ENCODE data around the gene MCMBP.
"Not testable (repeated sequence)": the region's sequence is repeated elsewhere in the genome, so short reads cannot be mapped to it uniquely, and the experiment has no call there.

Gene MCMBP

DNA sequence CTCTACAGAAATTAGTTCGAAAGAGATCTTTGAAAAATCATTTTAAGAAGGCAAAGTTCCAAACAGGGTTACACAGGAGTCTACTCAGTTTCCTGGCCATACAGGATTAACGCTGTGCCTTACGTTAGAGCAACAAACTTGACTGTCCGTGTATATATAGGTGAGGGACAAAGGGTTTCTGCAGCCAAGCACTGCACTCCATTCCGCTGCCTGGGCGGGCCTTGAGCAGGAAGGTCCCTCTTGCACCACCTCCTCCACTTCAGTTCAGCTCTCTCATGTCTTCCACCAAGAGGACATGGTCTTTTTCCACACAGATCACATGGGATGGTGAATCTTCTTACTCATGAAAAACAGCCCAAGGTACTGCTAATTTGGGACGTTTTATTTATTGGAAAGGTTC lies 43.2 kb downstream of the MCMBP start:
- DNase-seq (ENCODE audit: low read depth in 2 of 2) = no peak

- DNase-seq (ENCODE audit: low read depth in 2 of 2) = no peak
Measured at GRCh38 chr10:119827430-119827829, 45.2 kb downstream of the MCMBP start.

GRCh38 chr10:119826771-119827170 lies 45.9 kb downstream of the MCMBP start:
- DNase-seq (ENCODE audit: low read depth in 2 of 2) = no peak

DNA sequence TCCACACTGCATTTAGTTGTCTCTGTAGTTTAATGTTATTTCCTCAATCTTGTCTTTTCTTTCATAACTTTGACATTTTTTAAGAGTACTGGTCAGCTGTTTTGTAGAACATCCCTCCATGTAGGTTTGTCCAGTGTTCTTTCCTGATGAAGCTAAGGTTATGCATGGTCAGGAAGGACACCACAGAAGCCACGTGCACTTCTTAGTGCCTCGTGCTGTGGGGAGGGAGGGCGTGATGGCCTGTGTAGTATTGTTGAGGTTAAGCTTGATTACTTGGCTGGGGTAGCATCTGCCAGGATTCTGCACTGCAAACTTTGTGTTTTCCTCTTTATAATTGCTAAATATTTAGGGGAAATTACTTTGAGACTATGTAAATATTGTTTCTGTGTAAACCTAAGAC lies 48.3 kb downstream of the MCMBP start:
- DNase-seq (ENCODE audit: low read depth in 2 of 2) = no peak

- no peak for DNase-seq (ENCODE audit: low read depth in 2 of 2)
Measured at GRCh38 chr10:119821182-119821581, 51.5 kb downstream of the MCMBP start.

DNA sequence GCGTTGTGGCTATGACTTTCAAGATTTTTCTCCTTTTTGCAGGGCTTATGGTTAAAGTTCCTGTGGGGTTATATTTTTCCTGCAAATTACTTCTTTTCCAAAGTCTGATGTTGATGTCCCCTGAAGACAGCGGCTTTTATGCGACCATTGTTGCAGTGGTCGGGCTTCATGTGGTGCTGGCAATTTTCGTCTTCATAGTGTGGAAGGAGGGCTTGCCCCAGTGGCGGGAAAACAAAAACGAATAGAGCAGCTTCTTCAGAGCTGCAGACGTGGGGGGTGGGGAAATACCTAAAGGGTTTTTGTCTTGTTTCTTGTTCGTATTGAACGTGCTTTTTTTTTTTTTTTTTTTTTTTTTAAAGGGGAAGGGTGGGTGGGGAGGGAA lies 53.8 kb downstream of the MCMBP start:
- no peak for DNase-seq (ENCODE audit: low read depth in 2 of 2)

- DNase-seq (ENCODE audit: low read depth in 2 of 2) = no peak
Measured at GRCh38 chr10:119817991-119818888, 54.4 kb downstream of the MCMBP start.

DNA sequence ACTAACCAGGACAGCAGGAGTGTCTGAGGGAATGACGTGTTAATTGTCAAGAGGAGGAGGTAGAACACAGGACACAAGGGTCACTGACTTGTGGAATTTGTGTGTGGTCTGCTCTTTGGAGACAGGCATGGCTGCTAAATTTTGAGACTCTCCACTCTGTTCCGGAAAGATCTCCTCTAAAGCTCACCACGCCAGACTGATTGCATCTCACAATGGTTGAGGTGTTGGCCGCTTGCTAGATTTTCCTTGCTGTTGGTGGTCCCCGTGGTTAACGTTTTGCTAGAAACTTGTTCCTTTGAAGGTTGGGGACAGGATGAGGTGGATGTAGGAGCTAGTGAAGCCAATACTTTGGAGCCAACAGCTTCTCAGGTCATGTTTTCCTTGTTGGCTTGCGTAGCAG lies 57.0 kb downstream of the MCMBP start:
- no peak for DNase-seq (ENCODE audit: low read depth in 2 of 2)

- no peak for DNase-seq (ENCODE audit: low read depth in 2 of 2)
Measured at GRCh38 chr10:119812684-119813083, 60.0 kb downstream of the MCMBP start.

DNA sequence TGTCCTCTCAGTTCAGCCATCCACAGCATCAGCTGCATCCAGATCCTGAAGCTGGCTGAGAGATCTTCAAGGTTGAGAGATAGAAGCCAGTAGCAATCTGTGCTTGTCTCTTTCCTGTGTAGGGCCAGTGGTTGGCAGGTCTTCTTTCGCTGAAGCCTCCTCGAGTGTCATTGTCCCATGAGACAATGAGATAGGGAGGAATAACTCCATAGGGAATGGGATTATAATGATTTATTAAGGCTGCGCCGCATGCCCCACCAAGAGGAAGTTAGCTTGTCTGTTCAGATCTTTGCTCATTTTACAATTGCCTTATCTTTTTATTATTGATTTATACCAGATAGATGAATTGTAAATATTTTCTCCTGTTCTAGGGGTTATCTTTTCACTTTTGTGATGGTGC lies 61.5 kb downstream of the MCMBP start:
- DNase-seq (ENCODE audit: low read depth in 2 of 2) = no peak

DNA sequence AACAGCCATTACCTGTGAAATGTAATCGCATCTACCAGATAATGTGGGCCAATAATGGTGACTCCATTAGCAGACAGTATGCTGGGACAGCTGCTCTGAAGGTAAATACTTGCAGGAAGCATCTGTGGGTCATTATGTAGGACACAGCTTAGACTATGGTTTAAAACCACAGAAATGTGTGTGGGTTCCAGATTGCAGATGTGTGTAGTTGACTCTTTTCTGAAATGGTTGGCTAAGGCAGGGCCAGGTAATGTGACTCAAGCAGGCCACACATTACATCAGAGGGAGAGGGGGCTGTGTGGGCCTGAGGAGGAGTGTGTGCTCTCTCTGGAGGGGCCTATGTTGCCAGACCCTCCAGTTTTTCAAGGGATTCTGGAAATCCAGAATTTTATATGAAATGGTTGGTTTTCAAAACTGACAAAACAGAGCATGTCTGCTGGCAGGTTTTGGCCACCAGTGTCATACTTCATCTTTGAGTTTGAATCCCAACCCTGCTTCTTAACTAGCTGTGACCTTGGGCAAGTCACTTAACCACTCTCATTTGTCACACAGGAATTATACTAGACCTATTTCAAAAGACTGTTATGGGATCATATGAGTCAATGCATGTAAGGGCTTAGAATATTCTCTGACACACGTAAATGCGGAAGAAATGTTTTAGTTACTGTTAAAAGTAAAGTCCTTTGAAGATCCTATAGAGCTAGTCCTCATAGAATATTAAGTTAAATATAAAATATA lies 64.5 kb downstream of the MCMBP start:
- no peak for DNase-seq (ENCODE audit: low read depth in 2 of 2)

DNA sequence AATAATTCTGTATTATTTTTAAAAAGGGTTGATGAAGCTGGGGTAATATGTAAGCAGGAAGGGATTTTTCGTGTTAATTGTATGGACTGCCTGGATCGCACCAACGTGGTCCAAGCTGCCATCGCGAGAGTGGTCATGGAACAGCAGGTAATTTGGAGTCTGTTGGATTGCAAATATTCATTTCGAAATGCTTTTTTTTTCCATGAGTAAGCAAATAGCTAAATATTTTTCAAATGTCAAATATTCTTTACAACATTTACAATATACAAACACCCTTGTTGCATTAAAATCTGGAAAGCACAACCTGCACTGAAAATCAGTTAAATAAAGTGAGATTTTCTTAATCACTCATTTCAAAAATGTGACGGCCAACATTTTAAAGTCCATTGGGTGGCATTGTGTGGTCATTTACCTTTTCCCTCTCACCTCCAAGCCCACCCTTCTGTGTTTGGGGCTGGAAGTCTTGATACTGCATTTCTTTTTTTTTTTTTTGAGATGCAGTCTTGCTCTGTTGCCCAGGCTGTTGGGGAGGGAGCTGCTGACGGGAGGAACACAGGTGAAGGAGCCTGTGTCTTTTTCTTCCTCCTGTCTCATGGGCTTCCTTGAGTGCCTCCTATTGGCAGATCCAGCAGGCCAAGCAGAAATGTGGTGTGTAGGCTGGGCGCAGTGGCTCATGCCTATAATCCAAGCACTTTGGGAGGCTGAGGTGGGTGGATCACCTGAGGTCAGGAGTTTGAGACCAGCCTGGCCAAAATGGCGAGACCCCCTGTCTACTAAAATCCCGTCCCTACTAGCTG lies 66.1 kb downstream of the MCMBP start:
- no peak for DNase-seq (ENCODE audit: low read depth in 2 of 2)

GRCh38 chr10:119805702-119806230 lies 66.9 kb downstream of the MCMBP start:
- DNase-seq (ENCODE audit: low read depth in 2 of 2) = no peak

- no peak for DNase-seq (ENCODE audit: low read depth in 2 of 2)
Measured at GRCh38 chr10:119803264-119803663, 69.4 kb downstream of the MCMBP start.

DNA sequence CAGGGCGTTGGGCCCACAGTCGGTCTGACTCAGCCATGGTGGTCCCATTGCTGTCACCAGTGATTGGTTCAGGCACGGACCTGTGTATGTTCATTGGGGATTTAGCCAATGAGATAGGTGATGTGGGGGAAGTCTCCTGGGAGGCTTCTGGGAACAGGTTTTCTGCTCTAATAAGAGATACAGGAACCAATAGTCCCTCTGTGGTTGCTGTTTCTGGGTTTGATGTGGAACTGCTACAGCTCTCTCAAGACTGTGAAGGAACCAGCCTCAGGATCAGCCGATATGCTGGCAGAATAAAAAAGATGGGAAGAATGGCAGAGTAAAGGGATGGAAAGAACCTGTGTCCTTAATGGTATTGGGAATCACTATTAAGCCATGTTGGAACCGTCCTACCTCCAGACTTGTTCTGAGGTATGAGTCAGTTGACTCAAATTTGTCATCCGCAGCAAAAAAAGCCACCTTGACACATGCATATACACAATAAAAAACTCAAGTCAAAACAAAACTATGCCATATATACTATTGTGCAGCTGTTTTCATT lies 70.6 kb downstream of the MCMBP start:
- DNase-seq (ENCODE audit: low read depth in 2 of 2) = no peak

DNA sequence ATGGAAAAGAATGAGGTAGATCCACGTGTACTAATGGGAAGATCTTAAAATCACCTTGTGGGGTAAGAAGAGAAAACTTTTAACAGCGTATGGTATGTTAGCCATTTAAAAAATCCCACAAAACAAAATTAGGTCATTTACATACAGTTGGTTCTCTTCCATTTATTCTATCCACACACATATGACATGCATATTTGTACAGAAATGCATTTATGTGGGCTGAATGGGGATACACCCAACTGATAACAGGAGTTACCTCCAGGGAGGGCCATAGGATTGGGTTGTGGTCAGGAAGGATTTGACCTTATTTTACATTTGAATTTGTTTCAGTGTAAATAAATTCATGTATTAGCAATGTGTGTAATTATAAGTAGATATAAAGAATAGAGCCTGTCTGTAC lies 71.5 kb downstream of the MCMBP start:
- DNase-seq (ENCODE audit: low read depth in 2 of 2) = no peak

- DNase-seq (ENCODE audit: low read depth in 2 of 2) = no peak
Measured at GRCh38 chr10:119796039-119796438, 76.6 kb downstream of the MCMBP start.

DNA sequence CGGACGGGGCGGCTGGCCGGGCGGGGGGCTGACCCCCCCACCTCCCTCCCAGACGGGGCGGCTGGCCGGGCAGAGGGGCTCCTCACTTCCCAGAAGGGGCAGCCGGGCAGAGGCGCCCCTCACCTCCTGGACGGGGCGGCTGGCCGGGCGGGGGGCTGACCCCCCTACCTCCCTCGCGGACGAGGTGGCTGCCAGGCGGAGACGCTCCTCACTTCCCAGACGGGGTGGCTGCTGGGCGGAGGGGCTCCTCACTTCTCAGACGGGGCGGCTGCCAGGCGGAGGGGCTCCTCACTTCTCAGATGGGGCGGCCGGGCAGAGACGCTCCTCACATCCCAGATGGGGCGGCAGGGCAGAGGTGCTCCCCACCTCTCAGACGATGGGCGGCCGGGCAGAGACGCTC lies 77.5 kb downstream of the MCMBP start:
- DNase-seq (ENCODE audit: low read depth in 2 of 2) = not testable (repeated sequence)

DNA sequence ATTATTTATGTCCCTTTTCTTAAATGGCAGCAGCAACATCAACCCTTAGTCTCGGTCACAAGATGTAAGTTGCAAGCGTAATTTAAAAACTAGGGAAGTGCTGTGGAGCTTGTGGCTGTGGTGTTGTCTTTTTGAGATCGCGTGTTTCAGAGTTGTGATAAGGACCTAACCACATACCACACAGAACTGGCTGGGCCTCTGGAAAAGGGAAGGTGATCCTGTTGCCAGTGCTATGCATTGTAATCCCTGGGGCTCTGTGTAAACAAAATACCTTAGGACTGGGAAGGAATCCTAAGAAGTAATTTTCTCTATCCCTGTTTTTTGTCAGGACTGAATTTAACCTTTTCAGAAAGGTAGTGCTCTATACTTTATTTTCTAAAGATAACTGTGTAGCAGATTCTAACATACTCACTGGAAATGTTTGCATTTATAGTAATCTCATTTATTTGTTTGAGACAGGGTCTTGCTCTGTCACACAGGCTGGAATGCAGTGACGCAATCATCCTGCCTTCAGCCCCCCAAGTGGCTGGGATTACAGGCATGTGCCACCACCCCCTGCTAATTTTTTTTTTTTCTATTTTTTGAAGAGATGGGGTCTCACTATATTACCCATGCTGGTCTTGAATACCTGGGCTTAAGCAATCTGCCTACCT lies 86.4 kb downstream of the MCMBP start:
- DNase-seq (ENCODE audit: low read depth in 2 of 2) = no peak

- no peak for DNase-seq (ENCODE audit: low read depth in 2 of 2)
Measured at GRCh38 chr10:119784340-119785067, 88.1 kb downstream of the MCMBP start.

DNA sequence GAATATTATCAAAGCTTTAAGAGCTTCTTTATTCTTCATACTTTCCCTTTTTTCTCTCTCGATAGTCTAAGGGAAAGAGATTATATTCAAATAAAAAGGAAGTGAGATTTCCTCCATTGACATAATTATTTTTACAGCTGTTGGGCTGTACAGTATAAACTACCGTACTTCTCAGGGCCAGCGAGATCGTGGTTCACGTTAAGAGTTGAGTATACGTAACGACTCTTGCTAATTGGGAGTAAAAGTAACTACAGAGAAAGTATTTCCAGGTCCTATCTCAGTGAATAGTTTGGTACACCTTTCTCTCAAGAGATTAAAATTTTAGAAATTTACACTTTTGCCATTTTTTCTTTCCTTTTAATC lies 89.0 kb downstream of the MCMBP start:
- DNase-seq (ENCODE audit: low read depth in 2 of 2) = no peak
